Heart left ventricle (tissue), 16 donors: ENCODE measurements around the gene LAMA5. TPM values are rescaled to one million over a fixed set of nuclear protein-coding genes. Genes with fewer than 3 reads are reported as not detected.

Experiments used
- ATAC-seq, 4 donors: fragments of 200-7000 bp; cut with Tn5 transposase; one replicate each; pipeline ENCODE4 v1.9.1; 2020 to 2022; ENCODE audit warnings: moderate library complexity in 4 of 4, mild to moderate bottlenecking in 3 of 4, moderate number of reproducible peaks in 1 of 4
- DNase-seq, 5 donors: peaks; one replicate each; pipeline ENCODE4 v3.0.0-alpha.2; 2020
- H3K27ac ChIP-seq, 12 donors: fragments of 200-600 bp; sonication (generic) in 4 of 12; one replicate each; pipeline versions ENCODE4 v1.5.0 to v1.8.0; 2016 to 2022; ENCODE audit warnings: mild to moderate bottlenecking in 2 of 12
- H3K27me3 ChIP-seq, 9 donors: fragments of 200-600 bp; sonication (generic) in 2 of 9; one replicate each; pipeline versions ENCODE4 v1.5.1 to v1.8.0; 2016 to 2022; ENCODE audit warnings: mild to moderate bottlenecking in 3 of 9
- H3K36me3 ChIP-seq, 9 donors: fragments of 200-600 bp; sonication (generic) in 2 of 9; one replicate each; pipeline versions ENCODE4 v1.5.0 to v1.8.0; 2018 to 2022; ENCODE audit warnings: mild to moderate bottlenecking in 2 of 9
- H3K4me1 ChIP-seq, 12 donors: fragments of 200-600 bp; sonication (generic) in 4 of 12; one replicate each; pipeline versions ENCODE4 v1.5.0 to v1.8.0; 2016 to 2022; ENCODE audit warnings: mild to moderate bottlenecking in 3 of 12
- H3K4me3 ChIP-seq, 12 donors: fragments of 200-600 bp; sonication (generic) in 4 of 12; one replicate each; pipeline versions ENCODE4 v1.5.0 to v1.8.0; 2017 to 2022; ENCODE audit warnings: mild to moderate bottlenecking in 9 of 12, moderate library complexity in 4 of 12
- H3K9me3 ChIP-seq, 12 donors: fragments of 200-600 bp; sonication (generic) in 4 of 12; one replicate each; pipeline versions ENCODE4 v1.5.0 to v1.8.0; 2016 to 2022; ENCODE audit warnings: mild to moderate bottlenecking in 1 of 12
- CTCF ChIP-seq, 12 donors: fragments of 200-600 bp; sonication (generic) in 4 of 12; IDR thresholded peaks; one replicate each; pipeline versions ENCODE4 v1.5.0 to v1.8.0; 2018 to 2022; ENCODE audit warnings: antibody characterized with exemption in 12 of 12, mild to moderate bottlenecking in 5 of 12
- POLR2A ChIP-seq, 2 donors: fragments of 450-650 bp; IDR thresholded peaks; one replicate each; pipeline ENCODE4 v1.6.1; 2017; ENCODE audit warnings: antibody characterized with exemption in 2 of 2, mild to moderate bottlenecking in 2 of 2, moderate library complexity in 2 of 2
- WGBS, 4 donors: extraction: QIAGEN DNeasy Blood & Tissue Kit in 2 of 4; methylation state at CpG; one replicate each; pipeline versions ENCODE4 v1.1.5 to v1.1.7; 2013 to 2018; 5-methylcytosine and 5-hydroxymethylcytosine counted together
- intact Hi-C, 10 donors: fragments of 100-400 bp; cut with DNase I; formaldehyde crosslinking; loops; one replicate each; pipeline versions ENCODE4 v1.11.1 to v1.14.2; 2022
- polyA plus RNA-seq, 2 donors: library from polyadenylated mRNA; stranded (reverse); fragments of 200-250 nt; gene quantifications; one replicate each; pipeline ENCODE4 v1.2.3, GENCODE V29; 2013
- total RNA-seq, 9 donors: library from RNA; depleted of rRNA in 2 of 9; stranded (reverse); fragments of >200 nt in 2 of 9; fragmentation: NEBNext Ultra II Directional in 3 of 9; extraction: Animal tissue kit (Norgen Biotek cat#: 25700) in 3 of 9; gene quantifications; one replicate each; pipeline versions ENCODE4 v1.1.0 to v1.2.4, GENCODE V29; 2016 to 2023
- donor health status: ischemic (EF 13 %, LVEDD 7.1; RV severe dilation, severe dysfunction).
- donor health status: healthy with polysubstance abuse.
- donor health status: DM: no; HTN: yes; CAD: no.
- donor health status: DM: no; HTN: no; CAD: no.
- donor health status: ischemic (EF 25% LVEDD 6.9; RV normal size, moderate dysfunction).
- donor health status: ischemic (EF 25% LVEDD 5.7; RV mildly dilated, moderate dysfunction).
- donor health status: healthy.
- donor health status: DM: yes; HTN: yes; CAD: no.
- donor health status: ischemic (EF 35%, LVEDD 5.7; RV mildly dilated, moderate dysfunction).
- donor health status: nonischemic (EF 11% LVEDD 7.7; RV severe dilation, severe dysfunction).
- donor health status: DM: yes; HTN: yes; CAD: no.
- donor health status: PGD.
- donor health status: ischemic (EF 29% LVEDD 5.4; RV normal size, mild dysfunction).
- donor health status: nonischemic (EF 23%, LVEDD 6.1; RV moderate dilation, normal function).

LAMA5 gene
- total and polyA plus RNA-seq, 11 donors: 57.4 to 128 (median 73.6) TPM

DNA sequence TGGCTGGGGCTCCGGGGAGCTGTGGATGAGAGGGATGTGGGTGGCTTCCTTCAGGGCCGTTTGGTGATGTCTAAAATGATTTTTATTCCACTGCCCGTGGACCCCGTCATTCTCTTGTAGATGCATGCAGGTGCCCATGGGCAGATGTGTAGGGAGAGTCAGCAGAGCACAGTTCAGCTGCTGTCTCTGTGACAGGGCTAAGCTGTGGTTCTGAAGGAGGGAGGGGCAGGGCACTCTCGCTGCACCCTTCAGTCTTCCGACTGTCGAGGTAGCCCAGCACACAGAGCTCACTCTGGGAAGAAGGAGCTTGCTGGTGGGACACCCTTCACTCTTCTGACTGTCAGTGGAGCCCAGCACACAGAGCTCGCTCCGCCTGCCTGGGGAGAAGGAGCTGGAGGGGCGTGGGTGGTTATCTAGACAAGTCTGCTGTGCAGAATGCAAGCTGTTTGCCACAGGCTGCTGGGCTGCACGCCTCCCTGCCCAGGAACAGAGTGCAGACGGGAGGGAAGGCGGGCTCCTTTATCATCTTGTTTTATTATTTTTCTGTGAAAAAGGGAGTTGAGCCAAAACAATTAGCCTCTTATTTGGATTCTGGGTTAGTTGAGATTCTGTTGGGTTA, 92.7 kb downstream of the LAMA5 start:
- peaks cover 0 to 73% (median 54%) of the 10 kb centered on the region in 9 donors for H3K36me3 ChIP-seq
- H3K9me3 ChIP-seq: no peaks in the 10 kb centered on the region
- DNase-seq (no peak), ATAC-seq (peak in 3 of 4 donors; percentile 36 to 53 (median 41))
- intact Hi-C loops: loop anchor here in 2 of 10 donors (10.0 kb wide), 2 partner anchors 80 to 260 kb away; no protein-coding TSS in a partner anchor
- H3K27ac ChIP-seq: no peak overlapping the region
- TF ChIP-seq CTCF (IDR thresholded peaks at IDR 0.05): no peak
- no peak for TF ChIP-seq POLR2A (IDR thresholded peaks at IDR 0.05)
- H3K4me3 ChIP-seq: no peak overlapping the region
- 66 to 77% (median 70%) methylated on average over 13 of the region's 13 CpGs for WGBS, 4 donors
- H3K27me3 ChIP-seq: no peaks in the 10 kb centered on the region
- peaks cover 0 to 25% (median 11%) of the 10 kb centered on the region in 12 donors for H3K4me1 ChIP-seq

- ATAC-seq (no peak), DNase-seq (no peak)
- Histone ChIP-seq H3K4me1 (peaks cover 0 to 26% (median 11%) of the 10 kb centered on the region in 12 donors), H3K4me3 (no peak overlapping the region), H3K27me3 (no peaks in the 10 kb centered on the region), H3K27ac (no peak overlapping the region), H3K9me3 (no peaks in the 10 kb centered on the region), H3K36me3 (peaks cover 0 to 78% (median 55%) of the 10 kb centered on the region in 9 donors)
- TF ChIP-seq CTCF (IDR thresholded peaks at IDR 0.05): no peak
- TF ChIP-seq POLR2A (IDR thresholded peaks at IDR 0.05): no peak
- intact Hi-C loops: loop anchor here in 2 of 10 donors (10.0 kb wide), 2 partner anchors 79 to 259 kb away; no protein-coding TSS in a partner anchor
- 95 to 96% (median 95%) methylated on average over 18 of the region's 18 CpGs for WGBS, 4 donors
These were observed 93.7 kb downstream of the LAMA5 start for GRCh38 chr20:62273416-62273815.

DNA sequence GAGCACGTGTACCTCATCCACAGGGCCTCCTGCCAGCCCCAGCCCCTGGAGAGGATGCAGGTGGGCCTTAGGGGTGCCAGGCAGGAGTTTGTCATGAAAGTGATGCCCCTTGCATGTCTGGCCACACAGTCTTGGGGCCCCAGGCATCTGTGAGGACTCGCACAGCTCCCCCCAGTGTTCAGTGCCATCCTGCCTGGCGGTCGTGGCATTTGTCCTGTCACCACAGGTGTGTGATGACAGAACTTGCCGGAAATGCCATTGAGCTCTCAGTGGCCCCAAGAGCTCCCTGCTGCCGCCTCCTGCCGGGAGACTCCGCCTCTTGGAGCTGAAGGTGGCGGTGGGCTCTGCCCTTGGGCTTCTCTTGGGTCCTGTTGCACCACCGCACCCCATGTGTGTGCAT, 94.9 kb downstream of the LAMA5 start:
- DNase-seq (peak in 1 of 5 donors; percentile 57), ATAC-seq (no peak)
- TF ChIP-seq CTCF (IDR thresholded peaks at IDR 0.05) (no peak), POLR2A (IDR thresholded peaks at IDR 0.05) (no peak)
- no peak overlapping the region for H3K27ac ChIP-seq
- no peak overlapping the region for H3K4me3 ChIP-seq
- H3K27me3 ChIP-seq: no peaks in the 10 kb centered on the region
- peaks cover 0 to 28% (median 11%) of the 10 kb centered on the region in 12 donors for H3K4me1 ChIP-seq
- no peaks in the 10 kb centered on the region for H3K9me3 ChIP-seq
- intact Hi-C loops: loop anchor here in 2 of 10 donors (10.0 kb wide), 2 partner anchors 77 to 257 kb away; no protein-coding TSS in a partner anchor
- H3K36me3 ChIP-seq: peaks cover 0 to 80% (median 57%) of the 10 kb centered on the region in 9 donors
- 70 to 90% (median 74%) methylated on average over 4 to 10 of the region's 10 CpGs for WGBS, 4 donors

GRCh38 chr20:62269871-62270270, 97.2 kb downstream of the LAMA5 start:
- peak in 1 of 4 donors; percentile 16 for ATAC-seq

More at GRCh38 chr20:62269871-62270270, 97.2 kb downstream of the LAMA5 start:
- Histone ChIP-seq H3K27me3 (no peaks in the 10 kb centered on the region), H3K9me3 (peaks cover 0 to 8% (median 0%) of the 10 kb centered on the region in 12 donors), H3K4me1 (peaks cover 0 to 20% (median 4%) of the 10 kb centered on the region in 12 donors), H3K4me3 (no peak overlapping the region), H3K27ac (no peak overlapping the region), H3K36me3 (peaks cover 0 to 82% (median 60%) of the 10 kb centered on the region in 9 donors)
- TF ChIP-seq POLR2A (IDR thresholded peaks at IDR 0.05): no peak
- TF ChIP-seq CTCF (IDR thresholded peaks at IDR 0.05): no peak
- intact Hi-C loops: loop anchor here in 2 of 10 donors (10.0 kb wide), 2 partner anchors 75 to 255 kb away; no protein-coding TSS in a partner anchor
- DNase-seq: no peak
- WGBS, 4 donors: 88 to 92% (median 91%) methylated on average over 16 to 17 of the region's 17 CpGs
